GM18873 (cell line): ENCODE measurements around the gene MED13L.

Source experiments
- ATAC-seq: cut with Tn5 transposase; IDR thresholded peaks from one replicate; pipeline ENCODE4 v1.9.1; 2021; ENCODE audit warnings: mild to moderate bottlenecking, moderate library complexity, moderate number of reproducible peaks; ENCODE audit not compliant: unreplicated experiment, low FRiP score

Gene MED13L

GRCh38 chr12:116159593-116160200, 117.8 kb downstream of the MED13L start:
- ATAC-seq, result no peak

GRCh38 chr12:116159175-116159574, 118.3 kb downstream of the MED13L start:
- ATAC-seq, result no peak

DNA sequence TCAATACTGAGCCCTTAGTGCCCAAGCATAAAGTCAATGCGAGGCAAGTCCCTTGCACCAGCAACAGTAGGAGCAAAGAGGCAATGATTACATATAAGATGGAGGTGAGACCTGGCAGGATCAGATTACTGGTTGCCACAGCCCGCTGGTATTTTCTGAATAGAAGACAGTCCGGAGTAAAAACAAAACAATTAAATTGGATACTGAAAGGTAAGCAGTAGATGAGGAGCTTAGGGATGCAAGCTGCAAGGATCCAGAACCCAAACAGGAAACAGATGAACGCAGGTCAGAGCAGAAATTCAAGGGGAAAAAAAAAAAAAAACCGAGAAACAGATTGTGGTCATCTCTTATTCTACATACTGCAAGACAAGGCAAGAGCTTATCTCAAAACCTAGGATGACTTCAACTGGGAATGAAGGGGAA, 119.6 kb downstream of the MED13L start:
- ATAC-seq, result no peak

GRCh38 chr12:116156614-116157013, 120.9 kb downstream of the MED13L start:
- ATAC-seq, result no peak

DNA sequence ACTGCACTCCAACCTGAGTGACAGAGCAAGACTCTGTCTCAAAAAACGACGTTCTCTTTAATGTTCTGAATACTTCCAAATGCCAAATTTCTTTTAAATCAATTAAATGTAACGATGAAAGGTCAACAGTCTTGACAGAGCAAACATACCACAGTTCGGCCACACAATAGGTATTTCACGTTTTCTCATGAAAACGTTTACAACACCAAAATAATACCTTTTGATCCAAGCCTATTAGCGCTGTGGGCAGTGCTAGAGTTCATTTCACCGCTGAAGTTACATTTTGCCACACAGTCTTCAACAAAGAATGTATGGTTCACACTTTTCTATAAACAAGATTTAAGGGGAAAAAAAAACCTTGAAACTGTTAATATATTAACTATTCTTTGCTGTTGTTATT, 122.1 kb downstream of the MED13L start:
- ATAC-seq, result no peak

- no peak for ATAC-seq
These were observed 123.5 kb downstream of the MED13L start for GRCh38 chr12:116153983-116154382.

DNA sequence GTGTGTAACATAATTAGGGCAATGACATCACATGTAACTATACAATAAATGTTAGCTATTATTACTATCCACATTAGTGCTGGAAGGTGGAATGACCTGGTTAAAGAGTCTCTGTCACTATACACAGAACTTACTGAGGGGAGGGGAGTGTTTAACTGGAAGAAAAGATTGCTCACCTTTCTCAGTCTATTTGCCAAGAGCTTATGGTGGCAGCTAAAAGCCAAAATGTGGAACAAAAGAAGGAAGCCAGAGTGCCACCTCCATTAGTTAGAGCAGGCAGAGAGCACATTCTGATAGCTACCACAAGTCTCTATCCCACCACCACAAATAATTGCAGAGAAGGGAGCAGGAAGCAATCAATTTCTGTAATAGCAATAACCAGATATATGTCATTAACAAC, 124.4 kb downstream of the MED13L start:
- no peak for ATAC-seq

DNA sequence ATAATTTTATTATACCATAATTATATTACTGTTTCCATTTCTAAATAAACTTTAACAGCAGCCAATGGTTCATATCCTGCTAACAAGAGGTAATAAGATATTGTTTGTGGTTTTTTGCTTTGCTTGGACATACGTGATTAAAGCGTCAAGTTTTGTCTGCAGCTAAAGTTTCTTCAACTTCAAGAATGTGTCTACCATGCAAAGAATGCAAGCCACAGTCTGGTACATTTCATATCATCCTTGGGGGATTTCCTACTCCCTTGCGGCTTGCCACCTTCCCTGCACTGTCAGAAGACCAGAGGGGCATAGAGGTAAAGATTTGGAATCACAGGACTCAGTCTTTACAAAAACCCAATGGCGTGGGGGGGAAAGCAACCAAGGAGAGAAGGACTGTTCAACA, 125.2 kb downstream of the MED13L start:
- ATAC-seq, result no peak

DNA sequence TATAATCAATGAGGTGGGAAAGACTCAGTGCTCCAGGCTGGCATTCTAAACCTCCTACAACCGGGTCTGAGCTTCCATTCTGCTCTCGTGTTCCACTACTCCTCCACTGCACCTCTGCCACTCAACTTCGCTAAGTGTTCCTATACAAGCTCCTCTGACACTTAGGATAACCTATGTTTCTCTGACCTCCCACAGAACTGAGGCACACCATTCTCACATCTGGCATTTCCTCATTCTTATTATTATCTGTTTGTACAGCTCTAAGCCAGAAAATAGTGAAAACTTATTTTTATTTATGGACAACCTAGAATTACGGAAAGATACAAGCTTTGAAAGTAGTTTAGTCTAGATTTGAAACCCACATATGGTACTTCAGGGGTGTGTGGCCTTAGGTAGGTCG, 127.0 kb downstream of the MED13L start:
- ATAC-seq, result no peak

GRCh38 chr12:116150001-116150400, 127.5 kb downstream of the MED13L start:
- ATAC-seq, result no peak

DNA sequence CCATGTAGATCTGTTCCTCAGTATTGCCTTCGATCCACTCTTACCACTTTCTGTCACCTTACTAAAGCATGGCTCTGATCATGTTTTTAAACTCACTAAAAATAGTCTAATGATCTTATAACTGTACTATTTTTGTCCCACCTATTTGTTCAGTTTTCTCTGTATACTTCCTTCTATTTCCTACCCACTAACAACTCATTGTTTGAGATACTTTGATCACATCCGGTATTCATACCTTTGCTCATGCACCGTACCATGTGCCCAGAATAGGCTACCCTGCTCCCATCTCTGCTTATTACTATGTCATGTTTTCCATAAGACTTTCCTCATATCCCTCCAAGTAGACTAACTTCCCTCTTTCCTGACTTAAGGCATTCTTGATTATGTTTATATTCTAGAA, 128.6 kb downstream of the MED13L start:
- ATAC-seq, result no peak

GRCh38 chr12:116146386-116146785, 131.1 kb downstream of the MED13L start:
- no peak for ATAC-seq

GRCh38 chr12:116145451-116145850, 132.0 kb downstream of the MED13L start:
- ATAC-seq, result no peak

DNA sequence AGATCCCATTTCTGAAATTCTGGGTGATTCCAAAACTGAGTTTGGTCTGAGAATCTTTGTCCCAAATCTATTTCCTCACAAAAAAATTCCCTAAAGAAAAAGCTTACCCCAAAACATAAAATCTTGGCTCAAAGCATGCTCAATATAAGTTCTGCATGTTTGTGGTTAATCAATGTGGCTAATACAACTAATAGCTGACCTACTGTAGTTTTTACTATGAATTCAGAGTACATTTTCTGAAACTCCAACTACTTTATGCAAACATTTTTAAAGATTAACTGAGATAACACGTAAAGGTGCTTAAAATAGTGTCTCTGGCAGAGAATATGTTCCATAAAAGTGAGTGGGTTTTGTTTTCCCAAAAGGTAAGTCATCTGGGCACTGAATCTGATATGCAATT, 133.1 kb downstream of the MED13L start:
- ATAC-seq, result no peak

DNA sequence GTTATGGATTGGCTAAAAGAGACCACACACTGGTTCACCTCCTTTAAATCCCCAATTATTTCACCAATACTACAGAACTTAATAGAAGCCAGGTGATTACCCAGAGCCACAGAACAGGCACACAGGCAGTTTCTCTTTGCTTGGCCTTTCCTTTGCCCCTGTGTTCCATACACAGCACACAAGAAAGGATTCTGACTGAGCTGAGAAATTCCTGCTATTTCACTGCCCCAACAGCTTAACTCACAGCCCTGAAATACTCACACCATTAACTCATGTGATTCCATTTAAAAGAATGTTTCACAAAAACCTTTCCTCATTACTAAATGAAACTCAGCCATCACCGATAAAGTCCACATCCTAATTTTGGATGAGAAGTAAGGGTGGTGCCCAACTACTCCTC, 133.6 kb downstream of the MED13L start:
- ATAC-seq, result no peak

- no peak for ATAC-seq
These were observed 134.3 kb downstream of the MED13L start for GRCh38 chr12:116142936-116143898.

DNA sequence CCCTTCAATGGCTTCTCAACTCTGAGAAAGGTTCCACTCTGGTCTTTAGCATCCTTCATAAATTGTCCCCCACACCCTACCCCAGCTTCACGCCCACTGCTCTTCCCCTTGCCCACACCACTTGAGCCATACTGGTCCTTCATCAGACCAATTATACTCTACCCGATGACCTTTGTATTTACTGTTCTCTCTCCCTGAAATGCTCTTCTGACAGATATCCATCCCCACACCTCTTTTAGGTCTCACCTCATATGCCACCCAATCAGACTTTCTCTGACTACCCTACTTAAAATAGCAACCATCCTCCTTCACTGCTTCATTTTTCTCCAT, 135.7 kb downstream of the MED13L start:
- no peak for ATAC-seq

DNA sequence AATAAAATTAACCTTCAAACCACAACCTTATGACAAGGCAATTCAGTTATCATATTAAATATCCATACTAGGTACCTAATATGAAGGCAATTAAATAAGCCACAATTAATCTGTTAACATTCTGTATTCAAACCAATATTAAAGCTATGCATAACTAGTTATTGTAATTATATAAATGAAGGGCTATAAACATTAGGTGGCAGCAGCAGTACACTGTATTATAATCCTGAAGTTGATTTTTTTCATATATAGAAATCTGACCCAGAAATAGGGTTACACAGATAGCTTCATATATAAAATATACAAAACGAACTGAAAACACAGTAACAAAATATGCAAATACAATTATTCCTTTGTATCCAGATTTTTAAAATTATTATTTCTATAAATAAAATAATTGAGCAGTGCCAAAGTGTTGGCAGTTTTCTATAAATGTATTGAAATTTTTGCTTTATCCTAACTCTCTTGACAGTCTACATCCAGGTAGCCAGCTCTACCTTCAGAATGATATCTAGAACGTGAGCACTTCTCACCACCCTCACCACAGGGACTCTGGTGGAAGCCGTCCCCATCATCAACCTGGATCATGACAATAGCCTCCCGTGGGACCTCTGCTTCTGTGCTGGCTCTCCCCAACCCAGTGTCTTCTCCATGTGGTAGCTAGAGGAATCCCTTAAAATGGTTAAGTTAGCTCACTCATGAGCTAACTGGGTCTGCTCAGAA, 136.2 kb downstream of the MED13L start:
- no peak for ATAC-seq

DNA sequence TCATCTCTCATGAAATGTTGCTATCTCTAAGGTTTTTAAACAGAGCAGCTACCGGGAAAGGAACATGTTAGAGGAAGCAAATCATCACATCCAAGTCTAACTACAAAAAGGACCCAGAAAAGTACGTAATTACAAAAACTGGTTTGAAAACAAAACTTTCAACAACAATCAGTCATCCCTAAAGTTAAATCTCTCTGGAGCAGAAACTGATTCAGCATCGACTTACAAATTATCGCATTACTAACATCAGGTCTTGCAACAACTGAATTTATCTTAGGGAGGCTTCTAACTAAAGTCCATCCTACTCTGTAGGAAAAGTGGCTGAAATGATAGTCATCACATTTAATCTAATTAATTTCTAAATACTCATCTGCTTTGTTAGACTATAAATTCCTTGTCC, 137.0 kb downstream of the MED13L start:
- no peak for ATAC-seq

- no peak for ATAC-seq
These were observed 138.7 kb downstream of the MED13L start for GRCh38 chr12:116138781-116139180.

GRCh38 chr12:116138364-116138763, 139.1 kb downstream of the MED13L start:
- no peak for ATAC-seq
